CD4-positive, alpha-beta T cell (primary cell): ENCODE data around the gene RAB15. TPM values are rescaled to one million over a fixed set of nuclear protein-coding genes. Genes with fewer than 3 reads are reported as not detected.

Experiments
- ATAC-seq: fragments of 200-7000 bp; cut with Tn5 transposase; one replicate; pipeline ENCODE4 v1.10.0; 2022; ENCODE audit warnings: mild to moderate bottlenecking; ENCODE audit not compliant: poor library complexity
- CTCF ChIA-PET: fragments of 350-600 bp; sonication (Branson Sonifier 250); formaldehyde crosslinking; loops from one replicate; lab custom pipeline; 2021; ENCODE audit warnings: antibody characterized with exemption, inconsistent platforms; lab: Charles Lee
- POLR2A ChIA-PET: fragments of 350-600 bp; sonication (Branson Sonifier 250); formaldehyde crosslinking; loops from one replicate; lab custom pipeline; 2021; ENCODE audit warnings: antibody characterized with exemption, inconsistent platforms; lab: Charles Lee
- DNase-seq, 14 experiments: peaks; one replicate each; pipeline ENCODE4 v3.0.0-alpha.2; 2013 to 2020; ENCODE audit warnings: mixed read lengths in 2 of 14
- H3K27ac ChIP-seq, 2 donors: one replicate each; pipeline versions ENCODE4 v1.5.1 to v1.7.0; 2013; ENCODE audit warnings: low read length in 2 of 2, low read depth in 1 of 2, mild to moderate bottlenecking in 1 of 2
- H3K27me3 ChIP-seq, 2 experiments: 1 replicate in 1 of 2; 2 replicates in 1 of 2; pipeline versions ENCODE4 v1.6.1 to v1.7.0; 2013; ENCODE audit warnings: low read length in 2 of 2, control low read depth in 1 of 2, mild to moderate bottlenecking in 1 of 2, moderate library complexity in 1 of 2; ENCODE audit not compliant: insufficient read depth in 2 of 2, control insufficient read depth in 1 of 2
- H3K36me3 ChIP-seq: one replicate; pipeline ENCODE4 v1.6.1; 2013; ENCODE audit warnings: low read length, control low read depth; ENCODE audit not compliant: insufficient read depth
- H3K4me1 ChIP-seq: one replicate; pipeline ENCODE4 v1.6.1; 2013; ENCODE audit warnings: low read length, control low read depth; ENCODE audit not compliant: insufficient read depth
- H3K4me3 ChIP-seq: one replicate; pipeline ENCODE4 v1.5.1; 2013; ENCODE audit warnings: mild to moderate bottlenecking, low read length, moderate library complexity
- H3K9me3 ChIP-seq, 2 experiments: 1 replicate in 1 of 2; 2 replicates in 1 of 2; pipeline versions ENCODE4 v1.6.1 to v1.7.0; 2013; ENCODE audit warnings: low read length in 2 of 2, mild to moderate bottlenecking in 2 of 2, control low read depth in 1 of 2, moderate library complexity in 1 of 2; ENCODE audit not compliant: control insufficient read depth in 1 of 2, insufficient read depth in 1 of 2
- H3K27ac Mint-ChIP-seq: one replicate; pipeline ENCODE4 v1.8.0; 2020; ENCODE audit warnings: mixed read lengths
- H3K27me3 Mint-ChIP-seq: one replicate; pipeline ENCODE4 v1.8.0; 2021; ENCODE audit warnings: mixed read lengths
- H3K36me3 Mint-ChIP-seq: one replicate; pipeline ENCODE4 v1.8.0; 2021; ENCODE audit warnings: low read depth, mixed read lengths
- H3K4me1 Mint-ChIP-seq: one replicate; pipeline ENCODE4 v1.8.0; 2021; ENCODE audit warnings: low read depth, mixed read lengths
- H3K4me3 Mint-ChIP-seq: one replicate; pipeline ENCODE4 v1.8.0; 2020; ENCODE audit warnings: mild to moderate bottlenecking, mixed read lengths
- H3K9me3 Mint-ChIP-seq: one replicate; pipeline ENCODE4 v1.8.0; 2020; ENCODE audit warnings: mixed read lengths
- CTCF ChIP-seq: fragments of 200-600 bp; IDR thresholded peaks from one replicate; pipeline ENCODE4 v1.8.0; 2022; ENCODE audit warnings: antibody characterized with exemption, mild to moderate bottlenecking
- intact Hi-C, 2 experiments: fragments of 100-400 bp; cut with DNase I in 1 of 2; cut with micrococcal nuclease in 1 of 2; formaldehyde crosslinking; loops; one replicate each; pipeline versions ENCODE4 v1.15.1 to v1.9.0; 2023 to 2025; cut with DNase I, micrococcal nuclease
- total RNA-seq, 174 experiments: library from RNA in 2 of 174; stranded (reverse) in 2 of 174; gene quantifications; one replicate each; pipeline ENCODE4 v1.2.3 and lab custom pipeline; 2021 to 2026

RAB15 gene
- total RNA-seq, 2 experiments from 2014 or later = 2.6 to 3.8 TPM

GRCh38 chr14:65010211-65010931 lies 38.2 kb upstream of the RAB15 start:
- H3K27me3 Mint-ChIP-seq = no peaks in the 10 kb centered on the region
- no peak for ATAC-seq
- Histone ChIP-seq H3K4me3 (no peak overlapping the region), H3K27me3 (no peaks in the 10 kb centered on the region), H3K27ac (no peak overlapping the region), H3K9me3 (no peaks in the 10 kb centered on the region), H3K4me1 (no peaks in the 10 kb centered on the region), H3K36me3 (peaks cover 44% of the 10 kb centered on the region)
- H3K27ac Mint-ChIP-seq = no peak overlapping the region
- no peak overlapping the region for H3K4me3 Mint-ChIP-seq
- CTCF ChIA-PET = no interaction called here
- H3K9me3 Mint-ChIP-seq = no peaks in the 10 kb centered on the region
- no peak for TF ChIP-seq CTCF
- intact Hi-C loops = no loop called here
- peaks cover 80% of the 10 kb centered on the region for H3K36me3 Mint-ChIP-seq
- POLR2A ChIA-PET = no interaction called here
- H3K4me1 Mint-ChIP-seq = no peaks in the 10 kb centered on the region
- no peak for DNase-seq

GRCh38 chr14:65007202-65007601 lies 35.1 kb upstream of the RAB15 start:
- Mint-ChIP-seq H3K27me3 (no peaks in the 10 kb centered on the region), H3K36me3 (peaks cover 72% of the 10 kb centered on the region), H3K4me1 (peaks cover 11% of the 10 kb centered on the region), H3K9me3 (no peaks in the 10 kb centered on the region), H3K27ac (no peak overlapping the region), H3K4me3 (no peak overlapping the region)
- POLR2A ChIA-PET = interaction anchor here (1.2 kb wide), 1 partner anchor 17 kb away, joined by 4 read pairs; no protein-coding TSS in a partner anchor
- CTCF ChIA-PET = interaction anchor here (1.4 kb wide), 1 partner anchor 21 kb away, joined by 4 read pairs; the partner anchor contains the start of gene FNTB
- no peaks in the 10 kb centered on the region for H3K27me3 ChIP-seq
- intact Hi-C loops = no loop called here
- DNase-seq = no peak
- no peak overlapping the region for H3K4me3 ChIP-seq
- no peaks in the 10 kb centered on the region for H3K9me3 ChIP-seq
- no peak for ATAC-seq
- no peaks in the 10 kb centered on the region for H3K4me1 ChIP-seq
- peaks cover 24% of the 10 kb centered on the region for H3K36me3 ChIP-seq
- no peak for TF ChIP-seq CTCF
- no peak overlapping the region for H3K27ac ChIP-seq

GRCh38 chr14:65006261-65006721 lies 34.2 kb upstream of the RAB15 start:
- no peaks in the 10 kb centered on the region for H3K27me3 Mint-ChIP-seq
- Histone ChIP-seq H3K4me1 (no peaks in the 10 kb centered on the region), H3K27ac (no peak overlapping the region), H3K9me3 (no peaks in the 10 kb centered on the region), H3K36me3 (peaks cover 16% of the 10 kb centered on the region), H3K4me3 (no peak overlapping the region), H3K27me3 (no peaks in the 10 kb centered on the region)
- H3K9me3 Mint-ChIP-seq = no peaks in the 10 kb centered on the region
- peaks cover 11% of the 10 kb centered on the region for H3K4me1 Mint-ChIP-seq
- no peak overlapping the region for H3K4me3 Mint-ChIP-seq
- no peak for TF ChIP-seq CTCF
- ChIA-PET CTCF (interaction anchor here (1.0 to 1.4 kb wide), 2 partner anchors 16 to 20 kb away, joined by 3 to 4 read pairs; partner anchors contain the start of gene FNTB), POLR2A (interaction anchor here (1.2 kb wide), 1 partner anchor 16 kb away, joined by 4 read pairs; no protein-coding TSS in a partner anchor)
- intact Hi-C loops = no loop called here
- DNase-seq (no peak), ATAC-seq (no peak)
- H3K27ac Mint-ChIP-seq = no peak overlapping the region
- H3K36me3 Mint-ChIP-seq = peaks cover 63% of the 10 kb centered on the region
